Liver (tissue), 9 donors: ENCODE measurements around the gene TTF2. TPM values are rescaled to one million over a fixed set of nuclear protein-coding genes. Genes with fewer than 3 reads are reported as not detected.

Experiments used
- DNase-seq: peaks from one replicate; pipeline ENCODE4 v3.0.0-alpha.2; 2017; ENCODE audit warnings: low spot score
- H3K27ac ChIP-seq, 2 donors: one replicate each; pipeline ENCODE4 v1.7.0; 2013; ENCODE audit warnings: inconsistent platforms in 2 of 2, low read length in 2 of 2, control low read depth in 1 of 2, low read depth in 1 of 2, mild to moderate bottlenecking in 1 of 2
- H3K27me3 ChIP-seq, 4 donors: one replicate each; pipeline versions ENCODE4 v1.6.1 to v1.7.0; 2013; ENCODE audit warnings: low read length in 3 of 4, inconsistent platforms in 1 of 4, mild to moderate bottlenecking in 1 of 4, moderate library complexity in 1 of 4; ENCODE audit not compliant: control insufficient read depth in 4 of 4, insufficient read depth in 4 of 4
- H3K36me3 ChIP-seq, 4 donors: one replicate each; pipeline versions ENCODE4 v1.6.1 to v1.7.0; 2013; ENCODE audit warnings: low read length in 3 of 4, mild to moderate bottlenecking in 3 of 4, low read depth in 1 of 4, moderate library complexity in 1 of 4; ENCODE audit not compliant: control insufficient read depth in 4 of 4, insufficient read depth in 3 of 4
- H3K4me1 ChIP-seq, 4 donors: one replicate each; pipeline versions ENCODE4 v1.6.1 to v1.7.0; 2013; ENCODE audit warnings: low read length in 3 of 4, mild to moderate bottlenecking in 3 of 4, moderate library complexity in 1 of 4; ENCODE audit not compliant: control insufficient read depth in 4 of 4, insufficient read depth in 4 of 4
- H3K4me3 ChIP-seq, 3 donors: one replicate each; pipeline versions ENCODE4 v1.6.1 to v1.7.0; 2013; ENCODE audit warnings: low read length in 3 of 3, control low read depth in 1 of 3, low read depth in 1 of 3, mild to moderate bottlenecking in 1 of 3
- H3K9ac ChIP-seq, 2 donors: one replicate each; pipeline ENCODE4 v1.7.0; 2013; ENCODE audit warnings: low read length in 2 of 2, mild to moderate bottlenecking in 2 of 2, moderate library complexity in 2 of 2, control low read depth in 1 of 2, low read depth in 1 of 2
- H3K9me3 ChIP-seq, 4 donors: one replicate each; pipeline versions ENCODE4 v1.6.1 to v1.7.0; 2013; ENCODE audit warnings: low read length in 3 of 4; ENCODE audit not compliant: control insufficient read depth in 4 of 4
- EGR1 ChIP-seq, 2 donors: IDR thresholded peaks; 2 replicates each; pipeline ENCODE4 v1.6.1; 2016 to 2018; ENCODE audit warnings: antibody characterized with exemption in 2 of 2, low read depth in 2 of 2
- FOXA1 ChIP-seq: IDR thresholded peaks from 2 replicates; pipeline ENCODE4 v1.6.1; 2016; ENCODE audit warnings: antibody characterized with exemption
- FOXA2 ChIP-seq: IDR thresholded peaks from 2 replicates; pipeline ENCODE4 v1.6.1; 2016; ENCODE audit warnings: antibody characterized with exemption
- GABPA ChIP-seq, 2 donors: IDR thresholded peaks in 1 of 2; conservative IDR thresholded peaks in 1 of 2; 2 replicates each; pipeline ENCODE4 v1.6.1; 2016; ENCODE audit warnings: antibody characterized with exemption in 2 of 2, mild to moderate bottlenecking in 1 of 2, moderate library complexity in 1 of 2
- HNF4A ChIP-seq, 2 donors: conservative IDR thresholded peaks; 2 replicates each; pipeline ENCODE4 v1.6.1; 2016; ENCODE audit warnings: antibody characterized with exemption in 2 of 2, mild to moderate bottlenecking in 2 of 2
- HNF4G ChIP-seq: IDR thresholded peaks from 2 replicates; pipeline ENCODE4 v1.6.1; 2016; ENCODE audit warnings: antibody characterized with exemption
- JUND ChIP-seq, 2 donors: IDR thresholded peaks; 2 replicates each; pipeline ENCODE4 v1.6.1; 2016; ENCODE audit warnings: antibody characterized with exemption in 2 of 2
- NR2F2 ChIP-seq: IDR thresholded peaks from 2 replicates; pipeline ENCODE4 v1.6.1; 2016; ENCODE audit warnings: antibody characterized with exemption
- RXRA ChIP-seq, 2 donors: IDR thresholded peaks; 2 replicates each; pipeline ENCODE4 v1.6.1; 2017 to 2018; ENCODE audit warnings: antibody characterized with exemption in 2 of 2, mild to moderate bottlenecking in 1 of 2
- SP1 ChIP-seq: IDR thresholded peaks from 2 replicates; pipeline ENCODE4 v1.6.1; 2018; ENCODE audit warnings: antibody characterized with exemption, mild to moderate bottlenecking
- YY1 ChIP-seq: IDR thresholded peaks from 2 replicates; pipeline ENCODE4 v1.6.1; 2016; ENCODE audit warnings: antibody characterized with exemption, mild to moderate bottlenecking
- WGBS: extraction: QIAGEN DNeasy Blood & Tissue Kit; methylation state at CpG from one replicate; pipeline ENCODE4 v1.1.7; 2013; 5-methylcytosine and 5-hydroxymethylcytosine counted together
- polyA plus RNA-seq, 2 donors: library from polyadenylated mRNA; stranded (reverse) in 1 of 2; unstranded in 1 of 2; fragments of 200-250 nt in 1 of 2; fragments of >200 nt in 1 of 2; fragmentation: Nextera tagmentation in 1 of 2; extraction: Ambion mirVana in 1 of 2; gene quantifications; one replicate each; pipeline versions ENCODE4 v1.2.1 to v1.2.3, GENCODE V29; 2013 to 2015
- total RNA-seq, 2 donors: library from RNA; depleted of rRNA; stranded (reverse); fragments of >200 nt; gene quantifications; one replicate each; pipeline ENCODE4 v1.2.3, GENCODE V29; 2014
- TF ChIP-seq, protein P1 (sequence below): IDR thresholded peaks from 2 replicates; pipeline ENCODE4 v1.6.1; 2016; ENCODE audit warnings: antibody characterized with exemption
- TF ChIP-seq, protein P2 (sequence below): IDR thresholded peaks from 2 replicates; pipeline ENCODE4 v1.6.1; 2016; ENCODE audit warnings: antibody characterized with exemption
- TF ChIP-seq, protein P3 (sequence below): IDR thresholded peaks from 2 replicates; pipeline ENCODE4 v1.6.1; 2016; ENCODE audit warnings: antibody characterized with exemption, mild to moderate bottlenecking
- TF ChIP-seq, protein P4 (sequence below): fragments of 150-350 bp; IDR thresholded peaks from 2 replicates; pipeline ENCODE4 v1.5.1; 2017; ENCODE audit warnings: improper control_type of control experiment, low read depth, low read length; ENCODE audit not compliant: missing input control
- TF ChIP-seq, protein P5 (sequence below): IDR thresholded peaks from 2 replicates; pipeline ENCODE4 v1.6.1; 2016; ENCODE audit warnings: antibody characterized with exemption
- donor health status: healthy.
- donor health status: healthy.
- donor health status: healthy.
- donor health status: healthy.
- donor health status: healthy.

Gene TTF2
- total and polyA plus RNA-seq, 4 donors: 1.3 to 16.9 (median 2.8) TPM

DNA sequence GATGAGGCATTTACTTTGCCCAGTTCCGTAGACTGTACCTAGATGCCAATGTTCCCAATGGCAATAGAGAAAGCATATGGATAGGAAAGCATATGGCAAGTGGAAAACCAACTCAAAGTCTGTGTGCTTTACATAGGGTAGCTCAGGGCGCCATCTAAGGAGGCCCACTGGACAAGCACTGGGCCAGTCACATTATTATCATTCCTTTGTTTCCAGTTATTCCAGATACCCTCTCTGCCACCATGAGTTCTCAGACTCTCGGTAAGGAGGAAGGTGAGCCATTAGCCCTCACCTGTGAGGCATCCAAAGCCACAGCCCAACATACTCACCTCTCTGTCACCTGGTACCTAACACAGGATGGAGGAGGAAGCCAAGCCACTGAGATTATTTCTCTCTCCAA, 48.8 kb upstream of the TTF2 start:
- Histone ChIP-seq H3K9me3 (no peaks in the 10 kb centered on the region), H3K27me3 (no peaks in the 10 kb centered on the region), H3K4me1 (peaks cover 0 to 4% (median 0%) of the 10 kb centered on the region in 4 donors), H3K4me3 (no peak overlapping the region), H3K36me3 (no peaks in the 10 kb centered on the region), H3K27ac (no peak overlapping the region), H3K9ac (no peak overlapping the region)
- WGBS: 97% methylated on average over 3 of the region's 3 CpGs
- no peak for DNase-seq
- TF ChIP-seq HNF4A (conservative IDR thresholded peaks at IDR 0.05) (no peak), FOXA1 (no peak), FOXA2 (no peak), JUND (IDR thresholded peaks at IDR 0.05) (no peak), SP1 (no peak), EGR1 (IDR thresholded peaks at IDR 0.05; ENCODE audit: low read depth in 2 of 2) (no peak), YY1 (no peak), GABPA (IDR thresholded peaks at IDR 0.05 in 1 of 2, conservative IDR thresholded peaks at IDR 0.05 in 1 of 2) (no peak), RXRA (IDR thresholded peaks at IDR 0.05) (no peak)
- TF ChIP-seq, protein P1, sequence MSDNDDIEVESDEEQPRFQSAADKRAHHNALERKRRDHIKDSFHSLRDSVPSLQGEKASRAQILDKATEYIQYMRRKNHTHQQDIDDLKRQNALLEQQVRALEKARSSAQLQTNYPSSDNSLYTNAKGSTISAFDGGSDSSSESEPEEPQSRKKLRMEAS: no peak
- TF ChIP-seq, protein P2, sequence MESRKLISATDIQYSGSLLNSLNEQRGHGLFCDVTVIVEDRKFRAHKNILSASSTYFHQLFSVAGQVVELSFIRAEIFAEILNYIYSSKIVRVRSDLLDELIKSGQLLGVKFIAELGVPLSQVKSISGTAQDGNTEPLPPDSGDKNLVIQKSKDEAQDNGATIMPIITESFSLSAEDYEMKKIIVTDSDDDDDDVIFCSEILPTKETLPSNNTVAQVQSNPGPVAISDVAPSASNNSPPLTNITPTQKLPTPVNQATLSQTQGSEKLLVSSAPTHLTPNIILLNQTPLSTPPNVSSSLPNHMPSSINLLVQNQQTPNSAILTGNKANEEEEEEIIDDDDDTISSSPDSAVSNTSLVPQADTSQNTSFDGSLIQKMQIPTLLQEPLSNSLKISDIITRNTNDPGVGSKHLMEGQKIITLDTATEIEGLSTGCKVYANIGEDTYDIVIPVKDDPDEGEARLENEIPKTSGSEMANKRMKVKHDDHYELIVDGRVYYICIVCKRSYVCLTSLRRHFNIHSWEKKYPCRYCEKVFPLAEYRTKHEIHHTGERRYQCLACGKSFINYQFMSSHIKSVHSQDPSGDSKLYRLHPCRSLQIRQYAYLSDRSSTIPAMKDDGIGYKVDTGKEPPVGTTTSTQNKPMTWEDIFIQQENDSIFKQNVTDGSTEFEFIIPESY: no peak
- TF ChIP-seq, protein P3, sequence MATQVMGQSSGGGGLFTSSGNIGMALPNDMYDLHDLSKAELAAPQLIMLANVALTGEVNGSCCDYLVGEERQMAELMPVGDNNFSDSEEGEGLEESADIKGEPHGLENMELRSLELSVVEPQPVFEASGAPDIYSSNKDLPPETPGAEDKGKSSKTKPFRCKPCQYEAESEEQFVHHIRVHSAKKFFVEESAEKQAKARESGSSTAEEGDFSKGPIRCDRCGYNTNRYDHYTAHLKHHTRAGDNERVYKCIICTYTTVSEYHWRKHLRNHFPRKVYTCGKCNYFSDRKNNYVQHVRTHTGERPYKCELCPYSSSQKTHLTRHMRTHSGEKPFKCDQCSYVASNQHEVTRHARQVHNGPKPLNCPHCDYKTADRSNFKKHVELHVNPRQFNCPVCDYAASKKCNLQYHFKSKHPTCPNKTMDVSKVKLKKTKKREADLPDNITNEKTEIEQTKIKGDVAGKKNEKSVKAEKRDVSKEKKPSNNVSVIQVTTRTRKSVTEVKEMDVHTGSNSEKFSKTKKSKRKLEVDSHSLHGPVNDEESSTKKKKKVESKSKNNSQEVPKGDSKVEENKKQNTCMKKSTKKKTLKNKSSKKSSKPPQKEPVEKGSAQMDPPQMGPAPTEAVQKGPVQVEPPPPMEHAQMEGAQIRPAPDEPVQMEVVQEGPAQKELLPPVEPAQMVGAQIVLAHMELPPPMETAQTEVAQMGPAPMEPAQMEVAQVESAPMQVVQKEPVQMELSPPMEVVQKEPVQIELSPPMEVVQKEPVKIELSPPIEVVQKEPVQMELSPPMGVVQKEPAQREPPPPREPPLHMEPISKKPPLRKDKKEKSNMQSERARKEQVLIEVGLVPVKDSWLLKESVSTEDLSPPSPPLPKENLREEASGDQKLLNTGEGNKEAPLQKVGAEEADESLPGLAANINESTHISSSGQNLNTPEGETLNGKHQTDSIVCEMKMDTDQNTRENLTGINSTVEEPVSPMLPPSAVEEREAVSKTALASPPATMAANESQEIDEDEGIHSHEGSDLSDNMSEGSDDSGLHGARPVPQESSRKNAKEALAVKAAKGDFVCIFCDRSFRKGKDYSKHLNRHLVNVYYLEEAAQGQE: no peak
- TF ChIP-seq, protein P4, sequence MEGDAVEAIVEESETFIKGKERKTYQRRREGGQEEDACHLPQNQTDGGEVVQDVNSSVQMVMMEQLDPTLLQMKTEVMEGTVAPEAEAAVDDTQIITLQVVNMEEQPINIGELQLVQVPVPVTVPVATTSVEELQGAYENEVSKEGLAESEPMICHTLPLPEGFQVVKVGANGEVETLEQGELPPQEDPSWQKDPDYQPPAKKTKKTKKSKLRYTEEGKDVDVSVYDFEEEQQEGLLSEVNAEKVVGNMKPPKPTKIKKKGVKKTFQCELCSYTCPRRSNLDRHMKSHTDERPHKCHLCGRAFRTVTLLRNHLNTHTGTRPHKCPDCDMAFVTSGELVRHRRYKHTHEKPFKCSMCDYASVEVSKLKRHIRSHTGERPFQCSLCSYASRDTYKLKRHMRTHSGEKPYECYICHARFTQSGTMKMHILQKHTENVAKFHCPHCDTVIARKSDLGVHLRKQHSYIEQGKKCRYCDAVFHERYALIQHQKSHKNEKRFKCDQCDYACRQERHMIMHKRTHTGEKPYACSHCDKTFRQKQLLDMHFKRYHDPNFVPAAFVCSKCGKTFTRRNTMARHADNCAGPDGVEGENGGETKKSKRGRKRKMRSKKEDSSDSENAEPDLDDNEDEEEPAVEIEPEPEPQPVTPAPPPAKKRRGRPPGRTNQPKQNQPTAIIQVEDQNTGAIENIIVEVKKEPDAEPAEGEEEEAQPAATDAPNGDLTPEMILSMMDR: no peak
- TF ChIP-seq, protein P5, sequence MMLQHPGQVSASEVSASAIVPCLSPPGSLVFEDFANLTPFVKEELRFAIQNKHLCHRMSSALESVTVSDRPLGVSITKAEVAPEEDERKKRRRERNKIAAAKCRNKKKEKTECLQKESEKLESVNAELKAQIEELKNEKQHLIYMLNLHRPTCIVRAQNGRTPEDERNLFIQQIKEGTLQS: no peak

DNA sequence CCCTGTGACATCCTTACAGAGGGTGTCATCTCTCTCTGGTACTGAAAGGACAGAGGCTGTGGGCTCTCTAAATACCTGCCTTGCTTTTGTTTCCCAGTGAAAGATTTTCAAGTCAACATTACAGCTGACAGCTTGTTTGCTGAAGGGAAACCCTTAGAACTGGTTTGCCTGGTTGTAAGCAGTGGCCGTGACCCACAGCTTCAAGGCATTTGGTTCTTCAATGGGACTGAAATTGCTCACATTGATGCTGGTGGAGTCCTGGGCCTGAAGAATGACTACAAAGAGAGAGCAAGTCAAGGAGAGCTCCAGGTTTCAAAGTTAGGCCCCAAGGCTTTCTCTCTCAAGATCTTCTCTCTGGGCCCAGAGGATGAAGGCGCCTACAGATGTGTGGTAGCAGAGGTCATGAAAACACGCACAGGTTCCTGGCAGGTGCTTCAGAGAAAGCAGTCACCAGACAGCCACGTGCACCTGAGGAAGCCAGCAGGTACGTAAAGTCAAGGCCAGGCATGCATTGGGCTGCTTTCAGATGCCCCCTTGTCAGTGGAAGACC, 46.7 kb upstream of the TTF2 start:
- no peaks in the 10 kb centered on the region for H3K4me1 ChIP-seq
- no peak overlapping the region for H3K27ac ChIP-seq
- WGBS: 90% methylated on average over 5 of the region's 5 CpGs
- DNase-seq: no peak
- no peaks in the 10 kb centered on the region for H3K27me3 ChIP-seq
- H3K9ac ChIP-seq: no peak overlapping the region
- no peak overlapping the region for H3K4me3 ChIP-seq
- no peaks in the 10 kb centered on the region for H3K9me3 ChIP-seq
- no peaks in the 10 kb centered on the region for H3K36me3 ChIP-seq
- no peak for TF ChIP-seq YY1
- TF ChIP-seq, protein P5: no peak
- no peak for TF ChIP-seq NR2F2
- TF ChIP-seq, protein P1: no peak
- TF ChIP-seq HNF4A (conservative IDR thresholded peaks at IDR 0.05): no peak
- TF ChIP-seq, protein P4: no peak
- TF ChIP-seq GABPA (IDR thresholded peaks at IDR 0.05 in 1 of 2, conservative IDR thresholded peaks at IDR 0.05 in 1 of 2): no peak
- no peak for TF ChIP-seq SP1
- no peak for TF ChIP-seq RXRA (IDR thresholded peaks at IDR 0.05)
- no peak for TF ChIP-seq FOXA2
- TF ChIP-seq, protein P3: no peak
- no peak for TF ChIP-seq HNF4G
